Activated CD8-positive, alpha-beta memory T cell treated with anti-CD3 and anti-CD28 coated beads, Interleukin-2, amount 50 U/mL, for 1 hour (primary cell): Measurements from ENCODE around the gene CLRN2.
"Not testable (repeated sequence)": the region's sequence is repeated elsewhere in the genome, so short reads cannot be mapped to it uniquely, and the experiment has no call there.

Source experiments
- DNase-seq: peaks from one replicate; pipeline ENCODE4 v3.0.0-alpha.2; 2020; ENCODE audit errors: extremely low read depth

The CLRN2 gene

DNA sequence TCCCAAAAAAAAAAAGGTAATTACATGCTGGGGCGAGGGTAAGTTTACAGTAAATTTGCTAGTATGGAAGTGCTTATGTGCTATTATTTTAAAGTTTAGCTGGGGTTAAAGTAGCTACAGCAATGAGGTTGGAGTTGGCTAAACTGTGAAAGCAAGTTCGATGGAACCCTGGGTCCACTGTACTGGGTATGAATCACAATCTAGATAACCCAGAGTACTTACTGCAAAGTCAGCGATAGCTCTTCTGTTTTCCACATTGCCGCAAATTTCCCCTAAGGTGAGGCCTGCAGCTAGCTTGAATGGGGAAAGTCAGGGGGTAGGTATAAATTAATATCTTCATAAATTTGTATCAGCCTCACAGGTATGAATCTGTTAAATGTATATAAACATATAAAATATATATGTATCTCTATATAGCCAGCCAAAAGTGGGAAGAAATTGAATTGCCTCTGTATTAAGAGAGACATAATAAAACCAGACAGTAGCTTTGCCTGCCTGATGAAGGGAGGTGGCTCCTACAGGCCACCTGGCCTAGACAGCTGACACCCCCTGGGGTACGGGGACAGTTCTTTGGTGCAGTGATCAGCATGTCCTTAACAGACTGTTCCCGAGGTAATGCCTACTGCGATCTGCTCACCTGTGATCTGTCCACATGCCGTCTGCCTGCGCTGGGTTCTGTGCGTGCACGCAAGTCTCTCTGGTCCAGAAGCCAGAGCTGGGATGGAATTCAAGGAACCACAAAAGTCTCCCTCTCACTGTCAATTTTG, 30.6 kb downstream of the CLRN2 start:
- no peak for DNase-seq

GRCh38 chr4:17546222-17546621, 31.3 kb downstream of the CLRN2 start:
- DNase-seq = no peak

- no peak for DNase-seq
Measured at GRCh38 chr4:17546678-17547077, 31.7 kb downstream of the CLRN2 start.

DNA sequence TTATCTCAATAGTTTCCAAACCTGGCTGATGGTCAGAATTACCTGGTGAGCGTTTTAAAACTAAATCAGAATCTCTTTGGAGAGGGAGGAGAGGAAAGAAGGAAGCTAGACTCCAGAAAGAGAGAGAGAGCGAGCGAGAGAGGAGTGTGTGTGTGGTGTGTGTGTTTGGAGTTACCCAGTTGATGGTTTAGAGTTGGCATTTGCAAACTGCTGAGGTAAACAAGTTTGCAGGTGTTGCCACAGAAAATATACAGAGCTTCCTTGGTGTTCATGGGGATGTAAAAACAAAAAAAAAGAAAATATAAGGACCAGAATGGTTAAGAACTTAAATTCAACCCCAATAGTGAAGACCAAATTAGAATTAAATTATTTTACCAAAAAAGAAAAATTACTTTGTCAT, 35.6 kb downstream of the CLRN2 start:
- no peak for DNase-seq

DNA sequence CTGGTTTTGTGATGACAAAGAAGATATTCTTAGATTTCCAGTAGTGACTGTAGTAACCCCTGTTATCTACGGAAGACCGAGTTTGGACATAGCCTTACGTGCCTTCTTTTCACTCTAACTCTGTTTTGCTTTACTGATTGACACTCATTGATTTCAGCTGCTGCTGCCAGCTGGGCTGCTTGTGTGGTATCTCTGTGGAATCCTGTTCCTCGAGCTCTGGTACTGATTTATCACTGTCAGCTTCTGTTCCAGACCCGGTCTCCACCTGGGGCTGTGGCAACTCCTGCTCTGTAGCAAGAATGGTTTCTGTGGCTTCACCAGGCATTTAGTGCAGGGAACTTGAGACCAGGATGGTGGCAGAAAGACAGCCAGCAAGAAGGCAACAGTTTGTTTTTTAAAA, 37.5 kb downstream of the CLRN2 start:
- DNase-seq = no peak

GRCh38 chr4:17554568-17554967, 39.6 kb downstream of the CLRN2 start:
- DNase-seq = no peak

- DNase-seq = no peak
Measured at GRCh38 chr4:17556498-17556897, 41.5 kb downstream of the CLRN2 start.

GRCh38 chr4:17557880-17558279, 42.9 kb downstream of the CLRN2 start:
- DNase-seq = no peak

- no peak for DNase-seq
Measured at GRCh38 chr4:17558941-17559708, 44.2 kb downstream of the CLRN2 start.

- DNase-seq = no peak
Measured at GRCh38 chr4:17559709-17560048, 44.7 kb downstream of the CLRN2 start.

DNA sequence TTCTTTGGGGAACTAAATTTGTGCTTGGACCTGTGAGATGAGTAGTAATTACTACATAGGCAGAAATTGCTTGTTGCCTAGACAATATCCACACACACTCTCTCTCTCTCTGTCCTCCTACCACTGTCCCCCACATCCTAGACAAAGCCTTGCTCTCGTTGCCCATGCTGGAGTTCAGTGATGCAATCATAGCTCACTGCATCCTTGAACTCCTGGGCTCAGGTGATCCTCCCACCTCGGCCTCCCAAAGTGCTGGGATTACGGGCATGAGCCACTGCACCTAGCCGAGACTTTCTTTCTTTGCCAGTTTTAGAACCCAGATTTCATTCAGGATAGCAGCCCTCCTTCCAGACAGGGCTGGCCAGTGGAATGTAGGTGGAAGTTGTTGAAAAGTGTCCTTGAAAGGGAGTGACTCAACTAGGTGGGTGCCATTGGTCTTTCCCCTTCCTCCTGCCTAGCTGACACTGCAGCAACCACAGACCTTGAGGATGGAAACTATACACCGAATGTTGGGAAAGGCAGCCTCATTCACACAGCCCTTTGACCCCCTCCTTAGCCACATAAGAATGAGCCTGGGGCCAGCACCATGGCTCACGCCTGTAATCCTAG, 45.2 kb downstream of the CLRN2 start:
- no peak for DNase-seq

- DNase-seq = no peak
Measured at GRCh38 chr4:17561195-17561909, 46.4 kb downstream of the CLRN2 start.

DNA sequence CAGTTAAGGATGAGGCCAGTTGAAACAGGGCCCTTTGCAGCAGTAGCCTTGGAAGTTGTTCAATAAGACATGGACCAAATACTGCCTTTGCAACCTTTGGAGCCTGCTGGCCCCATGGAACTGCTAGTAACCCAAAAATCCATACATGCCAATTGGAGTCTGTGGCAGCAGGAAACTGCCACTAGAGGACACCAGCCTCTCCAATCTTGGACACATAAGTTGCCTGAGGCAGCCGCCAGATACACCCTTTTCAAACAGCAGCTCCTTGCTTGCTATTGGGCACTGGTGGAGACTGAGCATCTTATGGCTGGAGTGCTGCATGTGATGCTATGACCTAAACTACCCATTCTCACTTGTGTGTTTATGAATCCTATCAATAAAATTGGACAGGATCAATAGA, 47.2 kb downstream of the CLRN2 start:
- no peak for DNase-seq

DNA sequence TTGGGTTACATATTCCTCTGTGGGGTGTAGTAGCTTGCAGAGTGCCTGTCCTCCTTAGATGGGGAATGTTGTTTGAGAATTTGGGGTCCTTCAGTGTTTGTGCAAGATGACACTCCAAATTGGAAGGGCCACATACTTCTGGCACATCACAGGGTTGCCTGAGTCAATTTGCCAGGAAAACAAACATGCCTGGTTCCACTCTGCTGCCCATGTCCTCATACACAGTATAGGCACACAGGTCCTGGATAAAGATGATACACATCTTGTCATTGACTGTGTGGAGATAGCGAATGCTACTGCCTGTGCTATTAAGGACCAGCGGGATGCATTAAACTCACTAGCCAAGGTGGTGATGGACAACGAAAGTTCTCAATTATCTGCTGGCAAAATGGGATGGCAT, 50.9 kb downstream of the CLRN2 start:
- DNase-seq = no peak

DNA sequence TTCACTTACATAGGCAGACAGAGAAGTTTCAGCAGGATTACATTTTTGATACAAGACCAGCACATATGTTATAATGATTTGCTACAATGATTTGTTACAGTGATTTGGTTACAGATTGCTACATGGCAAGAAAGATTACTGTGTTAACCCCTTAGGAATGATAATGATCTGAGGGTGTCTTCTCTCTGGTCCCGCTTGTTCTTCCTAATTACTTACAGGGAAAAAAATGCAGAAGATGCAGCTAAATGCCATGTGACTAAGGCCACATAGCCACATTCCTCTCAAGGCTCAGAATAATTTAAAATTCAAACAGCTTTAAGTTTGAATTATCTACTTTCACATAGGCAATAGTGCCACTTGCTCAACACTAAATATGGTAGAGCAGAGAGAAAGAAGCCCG, 52.3 kb downstream of the CLRN2 start:
- DNase-seq = no peak

DNA sequence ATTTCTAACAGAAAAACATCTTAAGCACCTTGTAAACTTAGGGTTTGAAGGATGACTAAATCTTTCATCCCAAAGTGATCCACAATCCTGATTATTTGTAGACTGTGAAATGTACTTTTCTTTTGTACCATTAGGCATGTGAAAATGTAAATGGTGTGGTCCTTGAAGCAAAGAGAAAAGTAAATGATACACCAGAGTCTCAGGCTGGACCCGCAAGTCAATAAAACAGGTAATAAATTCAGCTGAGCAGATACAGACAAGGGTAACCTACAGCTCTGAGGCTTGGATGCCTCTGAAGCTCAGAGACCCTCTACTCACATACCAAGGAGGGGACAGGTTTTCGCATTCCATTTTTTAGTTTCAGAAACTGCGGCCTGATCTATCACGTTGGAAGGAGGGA, 59.2 kb downstream of the CLRN2 start:
- no peak for DNase-seq

- not testable (repeated sequence) for DNase-seq
Measured at GRCh38 chr4:17575177-17575576, 60.2 kb downstream of the CLRN2 start.
